IMR-90 (cell line): ENCODE data around the gene RNPC3. TPM values are rescaled to one million over a fixed set of nuclear protein-coding genes. Genes with fewer than 3 reads are reported as not detected.
"Not testable (repeated sequence)": the region's sequence is repeated elsewhere in the genome, so short reads cannot be mapped to it uniquely, and the experiment has no call there.

Experiments
- ATAC-seq: fragments of 200-7000 bp; cut with Tn5 transposase; 2 replicates; pipeline ENCODE4 v1.9.1; 2020; ENCODE audit warnings: low read depth, mild to moderate bottlenecking, moderate library complexity
- BruUV-seq: library from RNA; stranded (reverse); fragments of 400-500 nt; replicated peaks from 2 replicates; lab custom pipeline; 2021; lab: Mats Ljungman, UMichigan
- CTCF ChIA-PET: fragments of 300-600 bp; formaldehyde crosslinking; extraction: SDS; loops from one replicate; lab custom pipeline; 2021; ENCODE audit warnings: antibody characterized with exemption; lab: Yijun Ruan, JAX
- POLR2A ChIA-PET: fragments of 300-600 bp; sonication (Branson Sonifier 250); formaldehyde crosslinking; loops from one replicate; lab custom pipeline; 2022; ENCODE audit warnings: antibody characterized with exemption; ENCODE audit not compliant: unreplicated experiment; lab: Charles Lee
- DNase-seq: peaks from one replicate; pipeline ENCODE4 v3.0.0; 2013
- H2AFZ ChIP-seq: replicated peaks from 2 replicates; pipeline ENCODE3; 2013; ENCODE audit warnings: low read length, mild to moderate bottlenecking; ENCODE audit not compliant: poor library complexity
- H2AK5ac ChIP-seq: 2 replicates; pipeline ENCODE4 v1.6.1; 2013; ENCODE audit warnings: low read depth, low read length, inconsistent platforms
- H2AK9ac ChIP-seq: replicated peaks from 2 replicates; pipeline ENCODE3; 2013; ENCODE audit warnings: mild to moderate bottlenecking, low read depth, low read length, moderate library complexity; ENCODE audit not compliant: poor library complexity
- H2BK120ac ChIP-seq: 2 replicates; pipeline ENCODE4 v1.6.1; 2013; ENCODE audit warnings: low read depth, low read length, inconsistent platforms
- H2BK15ac ChIP-seq: 3 replicates; pipeline ENCODE4 v1.6.1; 2013; ENCODE audit warnings: low read depth, low read length, inconsistent platforms
- H2BK20ac ChIP-seq: 2 replicates; pipeline ENCODE4 v1.6.1; 2013; ENCODE audit warnings: low read depth, mild to moderate bottlenecking, inconsistent platforms, low read length, moderate library complexity
- H2BK5ac ChIP-seq: 2 replicates; pipeline ENCODE4 v1.6.1; 2013; ENCODE audit warnings: mild to moderate bottlenecking, low read depth, low read length, inconsistent platforms; ENCODE audit not compliant: poor library complexity, severe bottlenecking
- H3K14ac ChIP-seq: replicated peaks from 2 replicates; pipeline ENCODE4 v1.6.1; 2013; ENCODE audit warnings: low read depth, low read length, inconsistent platforms
- H3K18ac ChIP-seq: 2 replicates; pipeline ENCODE4 v1.6.1; 2013; ENCODE audit warnings: low read depth, low read length, control low read depth
- H3K23ac ChIP-seq: 2 replicates; pipeline ENCODE4 v1.6.1; 2013; ENCODE audit warnings: low read depth, low read length, inconsistent platforms
- H3K27ac ChIP-seq: 2 replicates; pipeline ENCODE4 v1.5.1; 2013; ENCODE audit warnings: mild to moderate bottlenecking, control low read depth, low read length; ENCODE audit not compliant: insufficient read depth
- H3K27me3 ChIP-seq: 2 replicates; pipeline ENCODE4 v1.6.1; 2013; ENCODE audit warnings: low read length; ENCODE audit not compliant: control insufficient read depth, insufficient read depth
- H3K36me3 ChIP-seq: 2 replicates; pipeline ENCODE4 v1.6.1; 2013; ENCODE audit warnings: low read length, mixed read lengths; ENCODE audit not compliant: control insufficient read depth, insufficient read depth
- H3K4ac ChIP-seq: 2 replicates; pipeline ENCODE4 v1.6.1; 2013; ENCODE audit warnings: low read depth, low read length, inconsistent platforms
- H3K4me1 ChIP-seq: 2 replicates; pipeline ENCODE4 v1.6.1; 2013; ENCODE audit warnings: low read length, mixed read lengths; ENCODE audit not compliant: control insufficient read depth, insufficient read depth
- H3K4me2 ChIP-seq: 2 replicates; pipeline ENCODE4 v1.6.1; 2013; ENCODE audit warnings: low read depth, mild to moderate bottlenecking, control low read depth, low read length, moderate library complexity
- H3K4me3 ChIP-seq: 2 replicates; pipeline ENCODE4 v1.5.1; 2013; ENCODE audit warnings: low read depth, mild to moderate bottlenecking, control low read depth, low read length, moderate library complexity; ENCODE audit not compliant: insufficient read depth
- H3K56ac ChIP-seq: 2 replicates; pipeline ENCODE4 v1.6.1; 2013; ENCODE audit warnings: low read length, inconsistent platforms; ENCODE audit not compliant: insufficient read depth; ENCODE audit errors: extremely low read depth
- H3K79me1 ChIP-seq, 2 experiments: 2 replicates each; pipeline ENCODE4 v1.6.1; 2013; ENCODE audit warnings: low read length in 2 of 2, inconsistent platforms in 1 of 2, low read depth in 1 of 2
- H3K9ac ChIP-seq: 2 replicates; pipeline ENCODE4 v1.6.1; 2013; ENCODE audit warnings: low read depth, low read length, control low read depth
- H3K9me1 ChIP-seq: 2 replicates; pipeline ENCODE4 v1.6.1; 2013; ENCODE audit warnings: low read length, inconsistent platforms; ENCODE audit not compliant: insufficient read depth
- H3K9me3 ChIP-seq: 2 replicates; pipeline ENCODE4 v1.6.1; 2013; ENCODE audit warnings: low read length; ENCODE audit not compliant: control insufficient read depth, insufficient read depth
- H4K20me1 ChIP-seq: 2 replicates; pipeline ENCODE4 v1.6.1; 2013; ENCODE audit warnings: low read length, inconsistent platforms; ENCODE audit not compliant: insufficient read depth
- H4K5ac ChIP-seq: 2 replicates; pipeline ENCODE4 v1.6.1; 2013; ENCODE audit warnings: mild to moderate bottlenecking, low read depth, low read length, control low read depth
- H4K8ac ChIP-seq, 2 experiments: 2 replicates each; pipeline ENCODE4 v1.6.1; 2013; ENCODE audit warnings: low read depth in 2 of 2, low read length in 2 of 2, control low read depth in 1 of 2, inconsistent platforms in 1 of 2
- H4K91ac ChIP-seq: 2 replicates; pipeline ENCODE4 v1.6.1; 2013; ENCODE audit warnings: low read depth, low read length, inconsistent platforms; ENCODE audit not compliant: insufficient read depth
- WGBS, 2 experiments: methylation state at CpG; one replicate each; pipeline versions ENCODE4 v1.1.5 to v1.1.7; 2013; ENCODE audit warnings: missing lambda C conversion rate in 2 of 2; ENCODE audit not compliant: insufficient read length in 1 of 2; ENCODE audit errors: extremely low coverage in 2 of 2; 5-methylcytosine and 5-hydroxymethylcytosine counted together
- dilution Hi-C: fragments of 300-500 bp; cut with HindIII; formaldehyde crosslinking; loops from one replicate; pipeline ENCODE4 v1.14.3; 2018; ENCODE audit warnings: low sequenced_read_pairs; ENCODE audit not compliant: unreplicated experiment
- in situ Hi-C: fragments of 300-500 bp; cut with MboI; formaldehyde crosslinking; loops from 3 replicates; pipeline ENCODE4 v1.14.3; 2019; ENCODE audit warnings: low sequenced_read_pairs, inconsistent platforms, mixed read lengths
- intact Hi-C: fragments of 100-400 bp; cut with micrococcal nuclease; formaldehyde crosslinking; loops from 2 replicates; pipeline ENCODE4 v1.10.0; 2022
- polyA plus RNA-seq, 3 experiments: library from polyadenylated mRNA; depleted of rRNA; stranded (reverse); fragments of >200 nt; gene quantifications; 2 replicates each; pipeline ENCODE4 v1.2.3, GENCODE V29; 2012; ENCODE audit warnings: low replicate concordance in 1 of 3
- total RNA-seq: library from RNA; depleted of rRNA; stranded (reverse); fragments of >200 nt; gene quantifications from 2 replicates; pipeline ENCODE4 v1.2.3, GENCODE V29; 2012; rRNA removed

Gene RNPC3
- total and polyA plus RNA-seq, 2 of the 4 experiments (the other 2 are of a cell fraction) = 3.8 to 9.9 TPM

GRCh38 chr1:103602740-103603139, 77.2 kb downstream of the RNPC3 start:
- H4K20me1 ChIP-seq, BruUV-seq, H2AK5ac ChIP-seq, H3K27me3 ChIP-seq, H3K27ac ChIP-seq, H3K9me1 ChIP-seq, H3K4me2 ChIP-seq, in situ Hi-C loops, POLR2A ChIA-PET, H3K4ac ChIP-seq, H4K5ac ChIP-seq, H4K8ac ChIP-seq, H3K23ac ChIP-seq, CTCF ChIA-PET, H3K79me1 ChIP-seq, H3K4me3 ChIP-seq, dilution Hi-C loops, H3K18ac ChIP-seq, H2BK120ac ChIP-seq, H3K56ac ChIP-seq, H2AFZ ChIP-seq, ATAC-seq, H3K14ac ChIP-seq, H3K9ac ChIP-seq, H3K9me3 ChIP-seq, H2BK5ac ChIP-seq, H2BK20ac ChIP-seq, H2AK9ac ChIP-seq, DNase-seq, H4K91ac ChIP-seq, H3K36me3 ChIP-seq, intact Hi-C loops, H2BK15ac ChIP-seq, H3K4me1 ChIP-seq: not testable (repeated sequence)
- no CpG with 5 or more reads among the region's 3 CpGs for WGBS, 2 experiments

Other genes with a start within 250 kb of the RNPC3 start
- gene AMY2B, start 45.9 kb downstream of the RNPC3 start, total RNA-seq = 0.72 and 1.1 TPM in 2 replicates
- gene AMY2B, start 45.9 kb downstream of the RNPC3 start, polyA plus RNA-seq (2012; rRNA removed) = 0.92 and 1.7 TPM in 2 replicates
- not detected in 2 replicates for gene AMY2A, start 91.7 kb downstream of the RNPC3 start, total RNA-seq
- gene AMY2A, start 91.7 kb downstream of the RNPC3 start, polyA plus RNA-seq (2012; rRNA removed) = not detected in 2 replicates
- not detected in 2 replicates for gene AMY1A, start 130.1 kb downstream of the RNPC3 start, total RNA-seq
- gene AMY1A, start 130.1 kb downstream of the RNPC3 start, polyA plus RNA-seq (2012; rRNA removed) = not detected in 2 replicates
- not detected in 2 replicates for gene AMY1B, start 170.5 kb downstream of the RNPC3 start, total RNA-seq
- gene AMY1B, start 170.5 kb downstream of the RNPC3 start, polyA plus RNA-seq (2012; rRNA removed) = not detected in 2 replicates
- gene AMY1C, start 224.2 kb downstream of the RNPC3 start, total RNA-seq = not detected in 2 replicates
- gene AMY1C, start 224.2 kb downstream of the RNPC3 start, polyA plus RNA-seq (2012; rRNA removed) = not detected in 2 replicates